ENCODE data around the gene CDKAL1.

CDKAL1 gene

GRCh38 chr6:21109391-21110178, 575.3 kb downstream of the CDKAL1 start:
- Histone ChIP-seq H2AFZ (ENCODE audit: low read length, unreplicated experiment) (peak overlapping the region; percentile 10), H3K27me3 (ENCODE audit: insufficient read depth, low read length) (no peaks in the 10 kb centered on the region), H3K79me2 (ENCODE audit: control insufficient read depth, insufficient read depth, low read length, unreplicated experiment) (no peaks in the 10 kb centered on the region), H3K4me1 (ENCODE audit: control insufficient read depth, insufficient read depth, low read length, unreplicated experiment) (peaks cover 22% of the 10 kb centered on the region), H3K4me3 (ENCODE audit: low read depth, low read length) (peak overlapping the region; percentile 33; the same call in 1 of the 2 replicates), H3K36me3 (ENCODE audit: insufficient read depth, low read length) (no peaks in the 10 kb centered on the region), H3K27ac (ENCODE audit: low read depth, low read length) (peak overlapping the region; percentile 23; the same call in 1 of the 2 replicates)

DNA sequence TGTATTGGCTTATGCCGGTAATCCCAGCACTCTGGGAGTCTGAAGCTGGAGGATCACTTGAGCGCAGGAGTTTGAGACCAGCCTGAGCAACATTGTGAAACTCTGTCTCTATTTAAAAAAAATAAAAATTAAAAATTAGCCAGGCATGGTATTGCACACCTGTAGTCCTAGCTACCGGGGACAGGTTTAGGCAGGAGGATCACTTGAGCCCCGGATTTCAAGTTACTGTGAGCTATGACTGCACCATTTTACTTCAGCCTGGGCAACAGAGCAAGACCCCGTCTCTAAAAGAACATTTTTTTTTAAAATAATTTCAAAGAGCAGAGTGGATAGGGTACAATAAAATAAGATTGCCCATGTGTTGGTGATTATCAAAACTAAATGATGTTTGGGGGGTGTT, 576.4 kb downstream of the CDKAL1 start:
- Histone ChIP-seq H3K27me3 (ENCODE audit: insufficient read depth, low read length) (no peaks in the 10 kb centered on the region), H3K4me3 (ENCODE audit: low read depth, low read length) (no peak overlapping the region), H3K79me2 (ENCODE audit: control insufficient read depth, insufficient read depth, low read length, unreplicated experiment) (no peaks in the 10 kb centered on the region), H2AFZ (ENCODE audit: low read length, unreplicated experiment) (no peak overlapping the region), H3K4me1 (ENCODE audit: control insufficient read depth, insufficient read depth, low read length, unreplicated experiment) (peaks cover 27% of the 10 kb centered on the region), H3K27ac (ENCODE audit: low read depth, low read length) (no peak overlapping the region), H3K36me3 (ENCODE audit: insufficient read depth, low read length) (no peaks in the 10 kb centered on the region)

- no peak overlapping the region for H2AFZ ChIP-seq (ENCODE audit: low read length, unreplicated experiment)
- no peaks in the 10 kb centered on the region for H3K36me3 ChIP-seq (ENCODE audit: insufficient read depth, low read length)
- peaks cover 27% of the 10 kb centered on the region for H3K4me1 ChIP-seq (ENCODE audit: control insufficient read depth, insufficient read depth, low read length, unreplicated experiment)
- no peaks in the 10 kb centered on the region for H3K27me3 ChIP-seq (ENCODE audit: insufficient read depth, low read length)
- H3K27ac ChIP-seq (ENCODE audit: low read depth, low read length), result no peak overlapping the region
- H3K4me3 ChIP-seq (ENCODE audit: low read depth, low read length), result no peak overlapping the region
- H3K79me2 ChIP-seq (ENCODE audit: control insufficient read depth, insufficient read depth, low read length, unreplicated experiment), result no peaks in the 10 kb centered on the region
These were observed 577.0 kb downstream of the CDKAL1 start for GRCh38 chr6:21111093-21111725.

- Histone ChIP-seq H2AFZ (ENCODE audit: low read length, unreplicated experiment) (no peak overlapping the region), H3K27ac (ENCODE audit: low read depth, low read length) (no peak overlapping the region), H3K79me2 (ENCODE audit: control insufficient read depth, insufficient read depth, low read length, unreplicated experiment) (no peaks in the 10 kb centered on the region), H3K4me3 (ENCODE audit: low read depth, low read length) (no peak overlapping the region), H3K27me3 (ENCODE audit: insufficient read depth, low read length) (no peaks in the 10 kb centered on the region), H3K36me3 (ENCODE audit: insufficient read depth, low read length) (no peaks in the 10 kb centered on the region), H3K4me1 (ENCODE audit: control insufficient read depth, insufficient read depth, low read length, unreplicated experiment) (peaks cover 14% of the 10 kb centered on the region)
These were observed 580.9 kb downstream of the CDKAL1 start for GRCh38 chr6:21115111-21115510.

GRCh38 chr6:21116736-21117135, 582.5 kb downstream of the CDKAL1 start:
- H3K4me3 ChIP-seq (ENCODE audit: low read depth, low read length), result no peak overlapping the region
- H2AFZ ChIP-seq (ENCODE audit: low read length, unreplicated experiment), result no peak overlapping the region
- H3K79me2 ChIP-seq (ENCODE audit: control insufficient read depth, insufficient read depth, low read length, unreplicated experiment), result no peaks in the 10 kb centered on the region
- H3K27me3 ChIP-seq (ENCODE audit: insufficient read depth, low read length), result no peaks in the 10 kb centered on the region
- no peak overlapping the region for H3K27ac ChIP-seq (ENCODE audit: low read depth, low read length)
- H3K4me1 ChIP-seq (ENCODE audit: control insufficient read depth, insufficient read depth, low read length, unreplicated experiment), result peaks cover 5% of the 10 kb centered on the region
- H3K36me3 ChIP-seq (ENCODE audit: insufficient read depth, low read length), result no peaks in the 10 kb centered on the region

DNA sequence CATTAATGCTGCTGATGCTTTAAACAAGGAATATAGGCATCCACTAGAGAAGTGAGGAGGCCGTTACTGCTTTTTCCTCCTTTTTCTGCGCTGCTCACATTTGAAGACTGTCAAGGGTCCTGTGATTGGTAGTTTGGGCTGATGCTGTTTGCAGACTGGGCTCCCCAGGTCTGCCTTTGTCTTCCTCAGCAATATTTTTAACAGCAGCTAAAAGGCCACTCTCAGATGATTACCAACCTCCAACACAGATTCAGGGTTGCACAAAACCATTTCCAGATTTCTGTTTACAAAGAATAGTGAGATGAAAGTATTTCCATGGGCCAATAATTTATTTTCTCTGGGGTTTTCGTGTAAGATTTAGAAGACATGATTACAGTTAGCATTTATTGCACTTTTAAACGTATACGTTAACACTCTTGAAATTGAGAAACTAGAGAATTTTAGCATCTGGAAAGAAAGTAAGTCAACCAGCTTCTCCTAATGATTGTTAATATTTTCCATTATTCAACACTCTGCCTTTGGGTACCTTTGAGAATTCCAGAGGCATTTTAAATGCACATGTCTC, 584.0 kb downstream of the CDKAL1 start:
- H3K27me3 ChIP-seq (ENCODE audit: insufficient read depth, low read length), result no peaks in the 10 kb centered on the region
- no peak overlapping the region for H2AFZ ChIP-seq (ENCODE audit: low read length, unreplicated experiment)
- H3K36me3 ChIP-seq (ENCODE audit: insufficient read depth, low read length), result no peaks in the 10 kb centered on the region
- peaks cover 5% of the 10 kb centered on the region for H3K4me1 ChIP-seq (ENCODE audit: control insufficient read depth, insufficient read depth, low read length, unreplicated experiment)
- no peaks in the 10 kb centered on the region for H3K79me2 ChIP-seq (ENCODE audit: control insufficient read depth, insufficient read depth, low read length, unreplicated experiment)
- H3K27ac ChIP-seq (ENCODE audit: low read depth, low read length), result no peak overlapping the region
- H3K4me3 ChIP-seq (ENCODE audit: low read depth, low read length), result no peak overlapping the region

DNA sequence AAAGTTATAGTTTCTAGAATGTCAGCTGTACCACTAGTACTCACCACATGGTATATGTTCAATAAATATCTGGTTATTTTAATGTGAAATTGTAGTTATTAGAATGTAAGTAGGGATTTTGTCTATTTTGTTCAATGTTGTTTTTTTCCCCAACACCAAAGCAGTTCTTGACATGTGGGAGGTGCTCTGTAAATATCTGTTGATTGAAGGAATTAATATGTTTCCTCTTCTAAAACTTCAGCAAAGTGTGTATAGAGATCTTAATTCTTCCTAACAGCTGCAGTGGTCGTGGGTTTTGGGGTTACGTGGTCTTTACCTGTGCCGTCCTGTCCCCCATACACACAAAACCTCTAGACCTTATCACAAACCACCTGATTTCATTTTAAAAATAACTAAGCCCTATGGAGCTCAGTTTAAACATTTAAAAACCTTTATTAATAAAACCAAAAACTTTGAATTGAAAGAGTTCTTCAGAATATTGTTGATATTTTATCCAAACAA, 587.4 kb downstream of the CDKAL1 start:
- H2AFZ ChIP-seq (ENCODE audit: low read length, unreplicated experiment), result no peak overlapping the region
- no peaks in the 10 kb centered on the region for H3K27me3 ChIP-seq (ENCODE audit: insufficient read depth, low read length)
- no peak overlapping the region for H3K4me3 ChIP-seq (ENCODE audit: low read depth, low read length)
- no peak overlapping the region for H3K27ac ChIP-seq (ENCODE audit: low read depth, low read length)
- H3K79me2 ChIP-seq (ENCODE audit: control insufficient read depth, insufficient read depth, low read length, unreplicated experiment), result no peaks in the 10 kb centered on the region
- H3K4me1 ChIP-seq (ENCODE audit: control insufficient read depth, insufficient read depth, low read length, unreplicated experiment), result no peaks in the 10 kb centered on the region
- H3K36me3 ChIP-seq (ENCODE audit: insufficient read depth, low read length), result no peaks in the 10 kb centered on the region

DNA sequence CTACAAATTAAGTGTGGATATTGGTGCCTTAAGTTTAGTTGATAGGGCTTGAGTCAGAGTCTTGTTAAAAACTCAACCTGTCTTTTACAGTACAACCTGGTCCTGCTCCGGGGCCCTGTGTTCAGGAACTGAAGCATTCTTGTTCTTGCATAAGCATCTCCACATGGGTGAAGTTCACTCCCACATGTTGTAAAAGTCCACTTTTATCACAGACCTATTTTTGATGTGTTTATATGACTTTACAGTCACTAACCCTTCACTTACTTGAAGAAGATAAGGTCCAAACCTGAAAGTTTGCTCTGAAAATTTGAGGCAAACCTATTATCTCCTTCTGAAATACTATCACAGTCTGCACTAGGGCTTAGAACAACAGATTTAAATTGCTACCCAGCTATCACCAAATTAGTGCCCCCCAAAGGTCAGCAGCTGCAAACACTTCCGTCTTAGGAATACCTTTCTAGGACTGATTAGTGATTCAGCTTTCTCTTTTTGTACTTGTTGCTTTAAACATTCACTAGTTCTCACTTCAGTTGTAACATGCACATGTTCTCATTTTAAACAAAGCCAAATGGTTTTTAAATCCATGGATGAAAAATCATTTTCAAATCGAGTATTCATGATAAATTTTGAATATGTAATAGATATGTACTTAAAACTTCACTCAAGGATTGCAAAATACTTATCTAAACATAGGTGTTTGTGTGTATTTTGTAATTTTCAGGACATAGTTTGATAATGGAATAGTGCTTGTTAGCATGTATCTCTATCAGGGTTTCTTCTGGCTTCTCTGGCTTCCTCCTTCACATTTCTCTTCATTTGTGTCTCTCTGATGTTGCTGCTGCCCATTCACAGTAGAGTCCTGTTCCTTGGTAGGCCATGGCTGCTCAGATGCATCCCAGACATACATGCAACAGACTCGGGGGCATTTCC, 589.5 kb downstream of the CDKAL1 start:
- H3K4me1 ChIP-seq (ENCODE audit: control insufficient read depth, insufficient read depth, low read length, unreplicated experiment), result no peaks in the 10 kb centered on the region
- no peak overlapping the region for H3K4me3 ChIP-seq (ENCODE audit: low read depth, low read length)
- H3K36me3 ChIP-seq (ENCODE audit: insufficient read depth, low read length), result no peaks in the 10 kb centered on the region
- H2AFZ ChIP-seq (ENCODE audit: low read length, unreplicated experiment), result no peak overlapping the region
- no peaks in the 10 kb centered on the region for H3K79me2 ChIP-seq (ENCODE audit: control insufficient read depth, insufficient read depth, low read length, unreplicated experiment)
- no peaks in the 10 kb centered on the region for H3K27me3 ChIP-seq (ENCODE audit: insufficient read depth, low read length)
- H3K27ac ChIP-seq (ENCODE audit: low read depth, low read length), result no peak overlapping the region

DNA sequence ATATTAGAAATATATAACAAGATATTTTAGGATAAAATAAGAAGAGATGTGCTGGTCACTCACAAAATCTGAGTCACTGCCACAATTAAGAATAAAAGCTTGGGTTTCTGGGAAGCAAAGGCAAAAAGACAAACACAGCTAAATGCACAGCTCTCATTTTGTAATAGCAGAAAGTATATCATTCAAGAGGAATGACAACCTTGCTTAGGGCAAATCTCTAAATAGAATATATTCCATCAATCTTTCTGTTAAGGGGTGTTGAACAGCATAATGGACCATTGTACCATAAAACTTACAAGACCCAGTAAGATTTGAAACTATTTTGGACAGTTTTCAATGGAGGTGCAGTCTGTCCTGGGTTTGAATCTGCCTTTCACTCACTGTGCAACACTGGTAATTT, 594.3 kb downstream of the CDKAL1 start:
- no peak overlapping the region for H3K27ac ChIP-seq (ENCODE audit: low read depth, low read length)
- H3K4me1 ChIP-seq (ENCODE audit: control insufficient read depth, insufficient read depth, low read length, unreplicated experiment), result no peaks in the 10 kb centered on the region
- H3K79me2 ChIP-seq (ENCODE audit: control insufficient read depth, insufficient read depth, low read length, unreplicated experiment), result no peaks in the 10 kb centered on the region
- no peak overlapping the region for H2AFZ ChIP-seq (ENCODE audit: low read length, unreplicated experiment)
- H3K36me3 ChIP-seq (ENCODE audit: insufficient read depth, low read length), result no peaks in the 10 kb centered on the region
- H3K4me3 ChIP-seq (ENCODE audit: low read depth, low read length), result no peak overlapping the region
- H3K27me3 ChIP-seq (ENCODE audit: insufficient read depth, low read length), result no peaks in the 10 kb centered on the region

DNA sequence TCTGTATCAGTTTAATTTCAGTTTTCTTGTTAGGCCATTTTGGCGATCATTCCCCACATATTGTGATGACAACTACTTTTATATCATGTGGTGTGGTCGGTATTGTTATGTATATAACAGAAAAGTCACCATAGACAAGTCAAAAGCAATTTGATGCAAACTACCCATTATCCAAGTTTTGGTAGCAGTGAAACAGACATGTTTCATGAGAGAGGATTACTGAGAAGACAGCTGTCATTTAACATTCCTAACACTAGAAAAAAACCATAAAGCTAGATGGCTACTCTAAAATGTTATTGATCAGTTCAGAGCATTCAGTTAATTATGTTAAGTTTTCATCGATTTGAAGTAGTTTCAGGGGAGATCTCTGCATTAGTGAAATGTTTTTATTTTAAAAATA, 597.1 kb downstream of the CDKAL1 start:
- Histone ChIP-seq H3K27me3 (ENCODE audit: insufficient read depth, low read length) (no peaks in the 10 kb centered on the region), H3K79me2 (ENCODE audit: control insufficient read depth, insufficient read depth, low read length, unreplicated experiment) (no peaks in the 10 kb centered on the region), H3K27ac (ENCODE audit: low read depth, low read length) (no peak overlapping the region), H3K36me3 (ENCODE audit: insufficient read depth, low read length) (no peaks in the 10 kb centered on the region), H3K4me1 (ENCODE audit: control insufficient read depth, insufficient read depth, low read length, unreplicated experiment) (no peaks in the 10 kb centered on the region), H3K4me3 (ENCODE audit: low read depth, low read length) (no peak overlapping the region), H2AFZ (ENCODE audit: low read length, unreplicated experiment) (no peak overlapping the region)

All from ACC112 (cell line).